K562 (cell line): Measurements from ENCODE around the gene COPS6. TPM values are rescaled to one million over a fixed set of nuclear protein-coding genes. Genes with fewer than 3 reads are reported as not detected.
A peak's percentile ranks its signal among the peaks of the same experiment; 100 is the strongest.

Experiments
- BDP1 ChIP-seq: IDR thresholded peaks from 3 replicates; pipeline ENCODE4 v1.6.1; 2011; ENCODE audit not compliant: insufficient read length, insufficient read depth
- DDX20 ChIP-seq: fragments of 450-650 bp; IDR thresholded peaks from 2 replicates; pipeline ENCODE4 v1.6.1; 2016; ENCODE audit warnings: missing genetic modification characterization, low read depth, mild to moderate bottlenecking, missing compliant biosample characterization, moderate library complexity
- FOXM1 ChIP-seq, 2 experiments: fragments of 450-650 bp in 1 of 2; sonication (generic) in 1 of 2; formaldehyde crosslinking in 1 of 2; IDR thresholded peaks; 2 replicates each; pipeline versions ENCODE4 v1.6.1 to v1.9.0; 2017 to 2022; ENCODE audit warnings: low read depth in 2 of 2, mild to moderate bottlenecking in 2 of 2, missing genetic modification reagents in 1 of 2, moderate library complexity in 1 of 2
- FUS ChIP-seq: fragments of 200-400 bp; formaldehyde crosslinking; optimal IDR thresholded peaks from 2 replicates; pipeline ENCODE3; 2017; ENCODE audit warnings: low read depth, low read length
- LCOR ChIP-seq: sonication (generic); formaldehyde crosslinking; IDR thresholded peaks from 2 replicates; pipeline ENCODE4 v1.8.0; 2022; ENCODE audit warnings: mild to moderate bottlenecking, missing genetic modification reagents
- OTX1 ChIP-seq: fragments of 450-650 bp; formaldehyde crosslinking; IDR thresholded peaks from 2 replicates; pipeline ENCODE4 v1.4.0; 2022; ENCODE audit warnings: mild to moderate bottlenecking
- PTBP1 ChIP-seq: fragments of 200-400 bp; formaldehyde crosslinking; IDR thresholded peaks from 2 replicates; pipeline ENCODE4 v1.6.1; 2017; ENCODE audit warnings: low read depth, low read length
- RB1 ChIP-seq: fragments of 450-650 bp; IDR thresholded peaks from 2 replicates; pipeline ENCODE4 v1.6.1; 2017; ENCODE audit warnings: low read depth, mild to moderate bottlenecking
- RFX1 ChIP-seq: fragments of 450-650 bp; IDR thresholded peaks from 2 replicates; pipeline ENCODE4 v1.6.1; 2016; ENCODE audit warnings: mild to moderate bottlenecking, moderate library complexity
- SPI1 ChIP-seq: IDR thresholded peaks from 2 replicates; pipeline ENCODE4 v1.6.1; 2011; ENCODE audit warnings: low read depth, low read length, control low read depth, borderline replicate concordance
- SREBF1 ChIP-seq: fragments of 150-350 bp; IDR thresholded peaks from 2 replicates; pipeline ENCODE4 v1.6.1; 2014; ENCODE audit warnings: antibody characterized with exemption, low read depth, low read length, borderline replicate concordance
- THAP12 ChIP-seq: fragments of 250-450 bp; sonication (Bioruptor Pico); IDR thresholded peaks from 2 replicates; pipeline ENCODE4 v1.9.0; 2021; ENCODE audit warnings: mild to moderate bottlenecking, inconsistent platforms
- TOE1 ChIP-seq, 2 experiments: fragments of 450-650 bp in 1 of 2; sonication (generic) in 1 of 2; formaldehyde crosslinking in 1 of 2; IDR thresholded peaks; 2 replicates each; pipeline versions ENCODE4 v1.7.1 to v1.8.0; 2016 to 2022; ENCODE audit warnings: borderline replicate concordance in 2 of 2, mild to moderate bottlenecking in 2 of 2, antibody characterized with exemption in 1 of 2, inconsistent platforms in 1 of 2, low read depth in 1 of 2, missing genetic modification reagents in 1 of 2, moderate library complexity in 1 of 2
- TSC22D4 ChIP-seq: fragments of 450-650 bp; IDR thresholded peaks from 2 replicates; pipeline ENCODE4 v1.6.1; 2016; ENCODE audit warnings: missing genetic modification characterization, missing biosample characterization, control low read depth
- ZBTB33 ChIP-seq: sonication (generic); formaldehyde crosslinking; IDR thresholded peaks from 2 replicates; pipeline ENCODE4 v1.8.1; 2023; ENCODE audit warnings: mild to moderate bottlenecking, missing genetic modification reagents
- ZNF224 ChIP-seq: sonication (generic); formaldehyde crosslinking; IDR thresholded peaks from 2 replicates; pipeline ENCODE4 v1.8.0; 2022; ENCODE audit warnings: mild to moderate bottlenecking, missing genetic modification reagents
- ZNF75A ChIP-seq: fragments of 450-650 bp; formaldehyde crosslinking; IDR thresholded peaks from 2 replicates; pipeline ENCODE4 v1.4.0; 2020; ENCODE audit warnings: mild to moderate bottlenecking
- ZSCAN32 ChIP-seq: fragments of 450-650 bp; formaldehyde crosslinking; IDR thresholded peaks from 2 replicates; pipeline ENCODE4 v1.4.0; 2020; ENCODE audit warnings: mild to moderate bottlenecking, moderate library complexity
- polyA plus RNA-seq, 8 experiments: library from polyadenylated mRNA; depleted of rRNA in 4 of 8; stranded (reverse) in 5 of 8; unstranded in 3 of 8; fragments of >200 nt; fragmentation: Nextera tagmentation in 2 of 8; fragmentation: Illumina TruSeq in 1 of 8; extraction: Ambion mirVana in 2 of 8; extraction: Trizol in 1 of 8; gene quantifications; 2 replicates each; pipeline versions ENCODE4 v1.2.1 to v1.2.3, GENCODE V29; 2011 to 2014; ENCODE audit warnings: inconsistent platforms in 1 of 8, missing spikeins in 1 of 8
- total RNA-seq, 7 experiments: library from RNA; depleted of rRNA in 6 of 7; stranded (reverse); fragments of >200 nt in 6 of 7; fragmentation: Illumina TruSeq in 2 of 7; extraction: Trizol in 2 of 7; gene quantifications; 2 replicates each; pipeline versions ENCODE4 v1.2.1 to v1.2.3, GENCODE V29; 2011 to 2021; ENCODE audit warnings: low replicate concordance in 1 of 7
- TF ChIP-seq, protein P1 (sequence below): fragments of 450-650 bp; formaldehyde crosslinking; IDR thresholded peaks from 2 replicates; pipeline ENCODE4 v1.4.0; 2022; ENCODE audit warnings: missing genetic modification characterization
- TF ChIP-seq, protein P2 (sequence below): fragments of 200-800 bp; sonication (Bioruptor generic); IDR thresholded peaks from 2 replicates; pipeline ENCODE4 v1.6.1; 2017; ENCODE audit warnings: missing genetic modification characterization, missing compliant biosample characterization

COPS6 gene
- total and polyA plus RNA-seq, 9 of the 15 experiments (the other 6 are each of a cell fraction or from before 2014, with no cell fraction given) = 63.0 to 331 (median 168) TPM

- TF ChIP-seq THAP12 (CRISPR knock-in tag) (peak; percentile 16; the same call in 1 of the 2 replicates), ZSCAN32 (0 out of 2 replicates have a peak, but pooled peaks have one; percentile 63), ZNF224 (CRISPR knock-in tag) (no peak), BDP1 (no peak), FOXM1 (IDR thresholded peaks at IDR 0.05; ENCODE audit: low read depth) (peak; percentile 77), FOXM1 (CRISPR knock-in tag; IDR thresholded peaks at IDR 0.05; ENCODE audit: low read depth) (no peak; the same call in 1 of the 2 replicates), OTX1 (peak; percentile 82; the same call in 1 of the 2 replicates), PTBP1 (no peak), TOE1 (IDR thresholded peaks at IDR 0.05; ENCODE audit: borderline replicate concordance) (peak; percentile 89), TOE1 (CRISPR knock-in tag; IDR thresholded peaks at IDR 0.05; ENCODE audit: borderline replicate concordance, low read depth) (no peak), ZNF75A (no peak), FUS (no peak), TSC22D4 (tag) (no peak), RFX1 (peak; percentile 99), RB1 (peak; percentile 96), SREBF1 (no peak), SPI1 (no peak), LCOR (CRISPR knock-in tag) (peak; percentile 71), ZBTB33 (CRISPR knock-in tag) (peak; percentile 52; the same call in 1 of the 2 replicates), DDX20 (no peak)
- TF ChIP-seq, protein P1, sequence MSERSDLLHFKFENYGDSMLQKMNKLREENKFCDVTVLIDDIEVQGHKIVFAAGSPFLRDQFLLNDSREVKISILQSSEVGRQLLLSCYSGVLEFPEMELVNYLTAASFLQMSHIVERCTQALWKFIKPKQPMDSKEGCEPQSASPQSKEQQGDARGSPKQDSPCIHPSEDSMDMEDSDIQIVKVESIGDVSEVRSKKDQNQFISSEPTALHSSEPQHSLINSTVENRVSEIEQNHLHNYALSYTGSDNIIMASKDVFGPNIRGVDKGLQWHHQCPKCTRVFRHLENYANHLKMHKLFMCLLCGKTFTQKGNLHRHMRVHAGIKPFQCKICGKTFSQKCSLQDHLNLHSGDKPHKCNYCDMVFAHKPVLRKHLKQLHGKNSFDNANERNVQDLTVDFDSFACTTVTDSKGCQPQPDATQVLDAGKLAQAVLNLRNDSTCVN (CRISPR knock-in tag) = peak; percentile 88; the same call in 1 of the 2 replicates
- TF ChIP-seq, protein P2, sequence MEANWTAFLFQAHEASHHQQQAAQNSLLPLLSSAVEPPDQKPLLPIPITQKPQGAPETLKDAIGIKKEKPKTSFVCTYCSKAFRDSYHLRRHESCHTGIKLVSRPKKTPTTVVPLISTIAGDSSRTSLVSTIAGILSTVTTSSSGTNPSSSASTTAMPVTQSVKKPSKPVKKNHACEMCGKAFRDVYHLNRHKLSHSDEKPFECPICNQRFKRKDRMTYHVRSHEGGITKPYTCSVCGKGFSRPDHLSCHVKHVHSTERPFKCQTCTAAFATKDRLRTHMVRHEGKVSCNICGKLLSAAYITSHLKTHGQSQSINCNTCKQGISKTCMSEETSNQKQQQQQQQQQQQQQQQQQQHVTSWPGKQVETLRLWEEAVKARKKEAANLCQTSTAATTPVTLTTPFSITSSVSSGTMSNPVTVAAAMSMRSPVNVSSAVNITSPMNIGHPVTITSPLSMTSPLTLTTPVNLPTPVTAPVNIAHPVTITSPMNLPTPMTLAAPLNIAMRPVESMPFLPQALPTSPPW (CRISPR knock-in tag) = peak; percentile 95
Observed at GRCh38 chr7:100119072-100119969, 30.6 kb downstream of the COPS6 start, which contains the start of the genes CNPY4 and TAF6 (continued).
